GM12874 (cell line): ENCODE results near the gene MAGEB17.

Experiments
- CTCF ChIP-seq: IDR thresholded peaks from 2 replicates; pipeline ENCODE4 v1.5.1; 2011; ENCODE audit warnings: low read depth, mild to moderate bottlenecking, control low read depth, low read length, moderate library complexity; ENCODE audit not compliant: insufficient read depth

Gene MAGEB17

GRCh38 chrX:16202943-16203342 is 35.7 kb downstream of the MAGEB17 start:
- no peak for TF ChIP-seq CTCF

- TF ChIP-seq CTCF, result no peak
Observed at GRCh38 chrX:16204538-16204937, 37.3 kb downstream of the MAGEB17 start.

- no peak for TF ChIP-seq CTCF
Observed at GRCh38 chrX:16205840-16206239, 38.6 kb downstream of the MAGEB17 start.

- TF ChIP-seq CTCF, result no peak
Observed at GRCh38 chrX:16207634-16208033, 40.4 kb downstream of the MAGEB17 start.

GRCh38 chrX:16208601-16209000 is 41.3 kb downstream of the MAGEB17 start:
- no peak for TF ChIP-seq CTCF

GRCh38 chrX:16210061-16210460 is 42.8 kb downstream of the MAGEB17 start:
- no peak for TF ChIP-seq CTCF

GRCh38 chrX:16212024-16212423 is 44.7 kb downstream of the MAGEB17 start:
- TF ChIP-seq CTCF, result no peak

GRCh38 chrX:16212436-16212835 is 45.2 kb downstream of the MAGEB17 start:
- TF ChIP-seq CTCF, result peak; percentile 28; the same call in 1 of the 2 replicates
